Nucleus accumbens (tissue), 56 donors: ENCODE measurements around the gene SLC25A39.

Experiments used
- DNase-seq, 56 donors: peaks; one replicate each; lab custom pipeline; 2025; lab: John Stamatoyannopoulos, UW

Gene SLC25A39

DNA sequence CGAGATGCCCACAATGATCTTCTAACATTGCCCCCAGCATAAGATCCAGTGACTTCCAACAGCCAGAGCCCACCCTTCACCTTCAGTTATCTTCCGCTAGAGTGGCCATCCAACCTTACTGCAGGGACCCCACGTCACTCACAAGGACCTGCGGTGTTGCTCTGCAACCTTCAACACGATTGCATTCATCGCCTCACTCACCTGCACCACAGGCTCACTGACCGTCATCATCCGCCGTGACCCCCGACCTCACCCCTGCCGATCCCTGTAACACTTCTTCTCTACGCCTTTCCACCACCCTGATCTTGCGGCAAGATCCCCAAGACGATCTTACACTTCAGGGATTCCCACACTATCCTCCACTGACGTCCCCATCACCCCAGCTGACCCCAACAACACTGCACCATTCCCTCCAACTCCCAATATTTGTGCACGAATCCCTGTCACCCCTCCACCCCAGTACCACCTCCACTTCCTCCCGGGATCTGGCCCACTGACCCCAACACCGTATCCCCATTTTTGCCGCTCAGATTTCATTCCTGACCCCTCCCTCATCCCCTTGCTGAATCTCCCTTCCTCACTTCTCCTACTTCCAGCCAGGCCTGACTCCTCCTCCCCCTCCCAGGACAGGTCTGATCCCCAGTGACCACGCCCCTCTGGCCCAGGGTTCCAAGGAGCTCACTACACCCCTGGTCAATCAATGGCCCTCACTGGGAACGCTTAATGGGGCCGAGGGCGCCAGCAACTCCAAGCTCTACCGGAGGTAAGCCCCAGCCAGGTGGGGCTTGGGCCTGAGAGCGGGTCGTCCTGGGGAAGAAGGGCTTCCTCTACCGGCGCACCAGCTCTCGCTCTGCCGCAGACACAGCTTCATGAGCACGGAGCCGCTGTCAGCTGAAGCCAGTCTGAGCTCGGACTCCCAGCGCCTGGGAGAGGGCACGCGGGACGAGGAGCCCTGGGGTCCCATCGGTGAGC lies 8.6 kb downstream of the SLC25A39 start:
- no peak for DNase-seq

- peak in 25 of 56 donors; percentile 8 to 76 (median 35) for DNase-seq
Observed at GRCh38 chr17:44314869-44315661, 9.6 kb downstream of the SLC25A39 start.

- no peak for DNase-seq
Observed at GRCh38 chr17:44314524-44314868, 10.1 kb downstream of the SLC25A39 start.

GRCh38 chr17:44314031-44314430 lies 10.6 kb downstream of the SLC25A39 start:
- DNase-seq, result no peak

DNA sequence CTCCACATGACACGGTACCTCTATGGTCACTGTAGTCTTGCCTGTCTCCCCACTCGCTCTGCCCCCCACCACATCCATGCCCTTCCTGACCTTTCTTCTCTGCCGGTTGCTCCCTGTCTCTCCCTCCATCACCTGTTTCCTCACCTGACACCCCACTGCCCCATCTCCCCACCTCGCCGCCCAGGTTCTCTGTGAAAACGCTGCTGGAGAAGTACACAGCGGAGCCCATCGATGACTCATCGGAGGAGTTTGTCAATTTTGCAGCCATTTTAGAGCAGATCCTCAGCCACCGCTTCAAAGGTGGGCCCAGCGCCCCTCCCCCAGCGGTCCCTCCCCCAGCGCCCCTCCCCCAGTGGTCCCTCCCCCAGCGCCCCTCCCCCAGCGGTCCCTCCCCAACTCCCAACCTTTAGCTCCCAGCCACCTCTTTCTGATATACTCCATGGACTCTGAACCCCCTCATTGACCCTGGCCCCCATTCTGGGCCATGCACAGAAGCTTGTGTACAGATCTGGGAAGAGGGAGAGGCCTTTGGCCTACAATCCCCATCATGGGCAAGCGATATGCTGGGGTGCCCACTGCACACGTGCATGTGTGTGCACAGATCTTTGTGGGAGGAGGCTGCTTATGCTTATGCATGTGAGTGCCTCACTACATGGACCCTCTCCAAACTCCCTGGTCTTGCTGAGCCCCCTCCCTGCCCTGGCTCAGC lies 12.1 kb downstream of the SLC25A39 start:
- DNase-seq, result peak in 2 of 56 donors; percentile 13 to 37

GRCh38 chr17:44311562-44312181 lies 13.0 kb downstream of the SLC25A39 start:
- DNase-seq, result peak in 1 of 56 donors; percentile 15

DNA sequence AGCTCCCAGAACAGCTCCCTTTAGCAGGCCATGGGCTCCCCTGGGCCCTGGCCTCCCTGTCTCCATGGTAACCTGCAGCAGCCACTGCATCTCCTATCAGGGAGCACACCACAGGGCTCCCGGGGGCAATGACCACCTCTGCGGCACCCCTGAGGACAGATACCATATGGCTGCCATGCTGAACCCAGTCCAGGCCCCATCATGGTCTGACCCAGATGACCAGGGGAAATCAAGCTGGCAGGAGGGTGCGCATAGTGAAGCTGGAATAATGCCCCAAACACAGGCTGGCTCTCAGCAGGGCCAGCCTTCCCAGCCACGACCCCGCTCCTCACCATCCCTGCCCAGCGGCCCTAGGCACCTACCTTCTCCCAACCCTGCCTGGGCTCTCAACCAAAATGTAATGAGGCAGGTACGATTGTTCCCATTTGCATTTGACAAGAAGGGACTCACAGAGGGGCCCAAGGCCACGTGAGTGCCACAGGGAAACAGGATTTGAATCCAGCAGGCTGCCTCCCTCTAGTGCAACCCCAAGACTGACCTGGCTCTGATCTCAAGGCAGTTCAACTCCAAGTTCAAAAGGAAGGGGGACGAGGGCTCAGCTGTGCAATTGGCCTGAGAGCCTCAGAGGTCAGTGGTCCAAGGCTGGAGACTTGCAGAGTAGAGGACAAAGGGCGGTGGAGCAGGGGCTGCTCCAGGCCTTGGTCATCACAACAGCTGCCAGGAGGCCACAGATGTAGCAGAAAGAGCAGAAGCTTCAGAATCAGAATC lies 13.8 kb downstream of the SLC25A39 start:
- no peak for DNase-seq

GRCh38 chr17:44310188-44310587 lies 14.4 kb downstream of the SLC25A39 start:
- no peak for DNase-seq

DNA sequence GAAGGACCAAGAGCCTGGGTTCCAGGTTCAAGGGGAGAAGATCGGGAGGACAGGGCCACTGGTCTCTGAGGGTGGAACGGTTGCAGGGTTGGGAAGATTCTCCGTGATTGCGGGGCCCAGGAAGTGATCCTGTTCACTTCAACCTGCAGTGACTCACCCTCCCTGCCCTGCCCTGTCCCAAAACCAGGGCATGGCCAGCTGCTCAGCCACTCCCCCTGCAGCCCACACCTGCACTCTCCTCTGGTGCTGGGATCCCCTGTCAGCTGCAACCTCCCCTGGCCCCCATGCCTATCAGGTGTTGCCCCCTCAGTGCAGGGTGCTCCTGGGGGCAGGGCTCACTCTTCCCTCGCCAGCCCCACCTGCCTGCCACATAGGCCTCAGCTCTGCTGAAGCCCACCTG lies 15.2 kb downstream of the SLC25A39 start:
- no peak for DNase-seq

- DNase-seq, result peak in 40 of 56 donors; percentile 16 to 71 (median 54)
Observed at GRCh38 chr17:44308865-44309264, 15.8 kb downstream of the SLC25A39 start.

GRCh38 chr17:44308320-44308818 lies 16.3 kb downstream of the SLC25A39 start, which contains the start of gene RUNDC3A:
Gene RUNDC3A, plus strand, starts transcription at chr17:44308601. Its CDS starts 232 bp downstream, at chr17:44308833.
- peak; percentile 52 to 96 (median 92) for DNase-seq

DNA sequence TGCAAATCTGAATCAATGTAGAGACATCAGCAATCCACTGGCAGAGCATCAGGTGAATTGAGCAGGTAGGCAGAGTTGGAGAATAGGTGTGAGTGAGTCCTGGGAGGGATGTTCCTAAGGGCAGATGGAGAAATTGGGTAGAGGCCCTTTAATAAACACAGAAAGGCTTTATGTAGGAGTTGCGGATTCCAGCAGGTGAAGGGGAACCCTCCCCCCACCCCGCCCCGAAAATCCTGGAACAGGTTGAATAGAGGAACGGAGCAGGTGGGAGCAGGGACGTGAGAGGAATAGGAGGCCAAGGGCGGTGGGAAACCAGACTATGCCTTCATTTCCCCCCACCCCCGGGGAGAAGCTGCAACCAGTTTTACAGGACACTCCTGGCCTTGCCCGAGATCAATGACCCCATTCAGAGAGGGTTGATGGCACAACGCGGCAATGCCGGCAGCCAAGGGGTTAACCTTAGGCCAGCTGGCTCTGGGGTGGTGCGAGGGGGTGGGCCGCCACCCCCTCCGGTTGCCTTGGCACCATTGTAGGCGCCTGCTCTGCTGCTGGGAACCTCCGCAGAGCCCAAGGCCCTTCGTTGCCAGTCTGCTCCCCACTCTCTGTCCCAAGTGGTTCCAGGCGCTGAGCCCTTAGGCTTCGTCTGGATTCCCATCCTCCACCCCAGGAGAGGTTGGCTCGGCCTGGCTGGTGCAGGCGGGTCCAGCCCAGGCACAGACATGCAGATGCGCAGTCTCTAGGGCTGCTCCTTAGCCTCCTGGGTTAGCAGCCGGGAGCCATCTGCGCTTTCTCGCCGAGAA lies 17.0 kb downstream of the SLC25A39 start:
- DNase-seq, result peak in 55 of 56 donors; percentile 27 to 88 (median 77)

DNA sequence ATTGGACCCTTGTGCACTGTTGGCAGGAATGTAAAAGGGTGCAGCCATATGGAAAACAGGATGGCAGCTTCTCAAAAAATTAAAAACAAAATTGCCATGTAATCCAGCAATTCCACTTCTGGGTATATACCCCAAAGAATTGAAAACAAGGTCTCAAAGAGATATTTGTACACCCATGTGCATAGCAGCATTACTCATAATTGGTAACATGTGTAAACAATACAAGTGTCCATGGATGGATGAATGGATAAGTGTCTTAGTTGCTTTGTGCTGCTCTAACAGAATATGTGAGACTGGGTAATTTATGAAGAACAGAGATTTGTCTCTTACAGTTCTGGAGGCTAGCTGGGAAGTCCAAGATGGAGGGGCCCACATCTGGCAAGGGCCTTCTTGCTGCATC lies 20.0 kb downstream of the SLC25A39 start:
- DNase-seq, result no peak

DNA sequence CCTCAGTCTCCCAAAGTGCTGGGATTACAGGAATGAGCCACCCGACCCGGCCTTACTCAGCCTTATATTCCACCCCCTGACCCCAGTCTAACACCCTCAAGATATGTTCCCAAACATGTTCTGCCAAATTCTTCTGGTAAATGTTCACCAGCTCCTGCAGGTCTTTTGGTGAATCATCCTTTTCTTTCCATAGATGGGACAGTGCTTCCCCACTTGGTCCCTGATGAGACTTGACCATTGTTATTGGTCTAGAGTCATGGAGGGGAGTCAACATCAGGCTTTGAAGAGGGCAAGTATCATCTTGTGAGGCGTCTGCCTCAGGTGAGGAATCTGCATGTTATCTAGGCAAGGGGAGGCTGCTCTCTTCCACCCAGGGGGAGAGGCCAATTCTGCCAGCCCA lies 26.6 kb downstream of the SLC25A39 start:
- DNase-seq, result no peak

- no peak for DNase-seq
Observed at GRCh38 chr17:44293509-44294226, 31.0 kb downstream of the SLC25A39 start.

DNA sequence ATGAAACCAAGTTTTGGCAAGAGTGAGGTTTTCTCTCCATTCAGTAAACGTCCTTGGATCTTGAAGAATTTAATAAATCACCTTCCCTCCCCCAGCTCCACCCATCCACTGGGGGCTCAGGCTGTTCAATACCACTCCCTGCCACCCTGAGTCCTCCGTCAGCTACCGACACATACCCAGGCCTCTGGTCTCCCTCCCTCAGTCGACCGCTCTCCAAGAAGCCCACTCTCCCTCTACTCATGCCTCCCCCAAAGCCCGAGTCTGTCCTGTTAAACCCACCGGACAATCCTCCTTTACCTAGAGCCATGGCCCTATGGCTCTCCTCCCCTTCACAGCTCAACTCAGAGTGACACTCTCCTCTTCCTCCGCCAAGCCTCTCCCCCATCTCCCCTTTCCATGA lies 37.0 kb downstream of the SLC25A39 start:
- DNase-seq, result no peak

DNA sequence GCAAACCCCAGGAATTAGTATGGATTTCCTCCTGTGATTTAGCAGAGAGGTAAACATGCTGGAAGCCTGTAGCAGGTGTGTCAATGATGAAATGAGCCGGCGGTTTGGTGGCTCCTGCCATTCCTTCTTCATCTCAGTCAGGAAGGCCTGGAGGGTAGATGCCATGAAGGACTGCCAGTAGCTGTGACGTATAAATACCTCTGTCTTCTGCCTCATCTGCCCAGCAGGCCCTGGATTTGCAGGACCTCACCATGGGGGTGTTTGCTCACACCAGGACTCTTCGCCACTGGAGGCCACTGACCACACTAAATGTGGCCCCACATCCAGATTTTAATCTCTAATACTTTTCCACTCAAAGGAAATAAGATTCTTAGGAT lies 40.6 kb downstream of the SLC25A39 start:
- DNase-seq, result no peak
